AG20443 (cell line): ENCODE data around the gene CD109.

Source experiments
- DNase-seq: peaks from one replicate; pipeline ENCODE4 v3.0.0; 2012; ENCODE audit warnings: low spot score, mixed read lengths

CD109 gene

GRCh38 chr6:73860303-73860702 is 164.3 kb downstream of the CD109 start:
- no peak for DNase-seq

GRCh38 chr6:73866305-73866704 is 170.3 kb downstream of the CD109 start:
- DNase-seq = no peak

DNA sequence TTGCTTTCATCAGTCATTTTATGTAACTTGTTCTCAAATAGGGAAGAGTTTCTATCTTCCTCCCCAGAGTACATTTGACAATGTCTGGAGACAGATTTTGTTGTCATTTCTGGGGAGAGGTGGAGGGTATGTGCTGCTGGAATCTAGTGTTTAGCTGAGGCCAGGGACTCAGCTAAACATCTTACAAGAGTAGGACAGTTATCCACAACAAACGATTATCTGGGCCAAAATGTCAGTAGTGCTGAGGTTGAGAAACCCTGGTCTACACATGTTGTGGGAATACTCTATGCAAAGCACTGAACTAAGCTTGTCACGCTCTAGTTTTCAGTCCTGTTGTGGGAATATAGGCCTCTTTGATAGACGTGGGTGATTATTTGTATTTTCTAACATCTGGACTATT is 171.4 kb downstream of the CD109 start:
- DNase-seq = no peak

GRCh38 chr6:73870907-73871306 is 174.9 kb downstream of the CD109 start:
- DNase-seq = no peak

DNA sequence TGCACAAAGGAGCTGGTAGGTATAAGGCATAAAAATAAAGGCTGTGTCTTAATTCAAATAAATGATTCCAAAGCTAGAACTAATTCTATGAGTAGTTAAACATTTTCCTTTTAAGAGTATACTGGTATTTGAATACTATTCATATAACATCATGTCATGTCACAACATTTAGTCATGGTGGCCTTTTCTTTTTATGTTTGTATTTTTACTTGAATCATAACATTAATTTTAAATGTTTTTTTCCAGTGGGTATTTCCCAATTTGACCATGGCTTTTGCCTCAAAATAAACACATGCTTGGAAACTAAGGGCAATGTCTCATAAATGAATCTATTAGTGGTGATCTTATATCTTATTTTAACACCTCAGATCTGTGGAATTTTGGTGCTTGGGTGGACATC is 177.1 kb downstream of the CD109 start:
- peak; percentile 18 for DNase-seq
